Adrenal gland (tissue), 12 donors: ENCODE results near the gene RBM39. TPM values are rescaled to one million over a fixed set of nuclear protein-coding genes. Genes with fewer than 3 reads are reported as not detected.
"Not testable (repeated sequence)": the region's sequence is repeated elsewhere in the genome, so short reads cannot be mapped to it uniquely, and the experiment has no call there.

Experiments
- DNase-seq, 7 donors: peaks; one replicate each; pipeline ENCODE4 v3.0.0-alpha.2; 2019 to 2020
- H3K27ac ChIP-seq, 5 donors: fragments of 200-600 bp; sonication (generic) in 4 of 5; 1 replicate in 3 of 5; 2 replicates in 2 of 5; pipeline versions ENCODE4 v1.5.1 to v1.8.0; 2016 to 2020; ENCODE audit warnings: mild to moderate bottlenecking in 1 of 5
- H3K27me3 ChIP-seq: fragments of 200-600 bp; 2 replicates; pipeline ENCODE4 v1.8.0; 2021
- H3K36me3 ChIP-seq, 2 donors: fragments of 200-600 bp; replicated peaks in 1 of 2; 1 replicate in 1 of 2; 2 replicates in 1 of 2; pipeline versions ENCODE4 v1.5.1 to v1.8.0; 2018 to 2022
- H3K4me1 ChIP-seq, 2 donors: fragments of 200-600 bp; replicated peaks in 1 of 2; 1 replicate in 1 of 2; 2 replicates in 1 of 2; pipeline versions ENCODE4 v1.5.1 to v1.8.0; 2018 to 2021
- H3K4me3 ChIP-seq, 4 donors: fragments of 200-600 bp; sonication (generic) in 3 of 4; one replicate each; pipeline ENCODE4 v1.5.1; 2016 to 2018
- H3K9me3 ChIP-seq, 3 donors: fragments of 200-600 bp; sonication (generic) in 1 of 3; replicated peaks in 1 of 3; 1 replicate in 2 of 3; 2 replicates in 1 of 3; pipeline versions ENCODE4 v1.5.1 to v1.8.0; 2016 to 2021
- CTCF ChIP-seq, 6 experiments: fragments of 450-650 bp in 4 of 6; fragments of 200-600 bp in 2 of 6; sonication (generic) in 1 of 6; IDR thresholded peaks; 1 replicate in 5 of 6; 2 replicates in 1 of 6; pipeline versions ENCODE4 v1.5.1 to v1.8.0; 2016 to 2021; ENCODE audit warnings: antibody characterized with exemption in 6 of 6, mild to moderate bottlenecking in 2 of 6, moderate library complexity in 1 of 6
- POLR2A ChIP-seq, 2 donors: fragments of 450-650 bp; IDR thresholded peaks; one replicate each; pipeline ENCODE4 v1.6.1; 2017; ENCODE audit warnings: antibody characterized with exemption in 2 of 2, mild to moderate bottlenecking in 2 of 2, moderate library complexity in 1 of 2
- WGBS, 4 donors: extraction: QIAGEN DNeasy Blood & Tissue Kit in 2 of 4; methylation state at CpG; one replicate each; pipeline versions ENCODE4 v1.1.5 to v1.1.7; 2013 to 2017; 5-methylcytosine and 5-hydroxymethylcytosine counted together
- intact Hi-C, 2 donors: fragments of 100-400 bp; cut with DNase I; formaldehyde crosslinking; loops; one replicate each; pipeline versions ENCODE4 v1.14.1 to v1.15.0; 2022 to 2023
- polyA plus RNA-seq, 3 donors: library from polyadenylated mRNA; stranded (reverse); fragments of 200-250 nt in 2 of 3; fragments of 350-450 nt in 1 of 3; fragmentation: Illumina TruSeq in 1 of 3; extraction: RNeasy Lipid Tissue Mini Kit (QIAGEN cat#74804) in 1 of 3; gene quantifications; one replicate each; pipeline ENCODE4 v1.2.3, GENCODE V29; 2013 to 2014
- total RNA-seq, 9 donors: library from RNA; depleted of rRNA in 4 of 9; stranded (reverse); fragments of >200 nt in 4 of 9; fragments of 120-200 nt in 1 of 9; fragmentation: NEBNext Ultra II Directional in 1 of 9; extraction: Animal tissue kit (Norgen Biotek cat#: 25700) in 1 of 9; gene quantifications; one replicate each; pipeline versions ENCODE4 v1.1.0 to v1.2.4, GENCODE V29; 2013 to 2023
- donor health status: healthy with polysubstance abuse.
- donor health status: Bipolar disorder and iron deficiency.
- donor health status: DM: yes; HTN: yes; CAD: no.
- donor health status: DM: no; HTN: no; CAD: no.
- donor health status: DM: no; HTN: no; CAD: no.
- donor health status: DM: yes; HTN: yes; CAD: no.

Gene RBM39
- total and polyA plus RNA-seq, 12 donors = 111 to 714 (median 267) TPM

GRCh38 chr20:35726842-35727711 lies 15.0 kb downstream of the RBM39 start:
- WGBS, 4 donors = 85 to 91% (median 89%) methylated on average over 20 of the region's 20 CpGs
- peaks cover 0 to 98% of the 10 kb centered on the region in 2 donors for H3K36me3 ChIP-seq

GRCh38 chr20:35724321-35725230 lies 17.5 kb downstream of the RBM39 start:
- no peak for DNase-seq
- Histone ChIP-seq H3K36me3 (peaks cover 0 to 100% of the 10 kb centered on the region in 2 donors), H3K4me3 (no peak overlapping the region), H3K27ac (no peak overlapping the region), H3K9me3 (no peaks in the 10 kb centered on the region), H3K4me1 (peaks cover 0 to 28% of the 10 kb centered on the region in 2 donors), H3K27me3 (no peaks in the 10 kb centered on the region)
- WGBS, 4 donors = 80 to 82% (median 81%) methylated on average over 13 of the region's 13 CpGs
- TF ChIP-seq POLR2A (IDR thresholded peaks at IDR 0.05) (no peak), CTCF (IDR thresholded peaks at IDR 0.05) (no peak)
- intact Hi-C loops = loop anchor here (10.0 kb wide), 1 partner anchor 160 kb away; no protein-coding TSS in a partner anchor

More at GRCh38 chr20:35726842-35727711, 15.0 kb downstream of the RBM39 start:
- TF ChIP-seq CTCF (IDR thresholded peaks at IDR 0.05) = no peak
- TF ChIP-seq POLR2A (IDR thresholded peaks at IDR 0.05) = no peak
- peaks cover 13 to 38% of the 10 kb centered on the region in 2 donors for H3K4me1 ChIP-seq
- H3K27me3 ChIP-seq = no peaks in the 10 kb centered on the region
- H3K9me3 ChIP-seq = no peaks in the 10 kb centered on the region
- H3K27ac ChIP-seq = no peak overlapping the region
- intact Hi-C loops = loop anchor here (10.0 kb wide), 1 partner anchor 158 kb away; no protein-coding TSS in a partner anchor
- no peak for DNase-seq
- H3K4me3 ChIP-seq = no peak overlapping the region

GRCh38 chr20:35723652-35724320 lies 18.3 kb downstream of the RBM39 start:
- peaks cover 0 to 21% of the 10 kb centered on the region in 2 donors for H3K4me1 ChIP-seq
- H3K27me3 ChIP-seq, H3K27ac ChIP-seq, H3K9me3 ChIP-seq, DNase-seq, H3K4me3 ChIP-seq: not testable (repeated sequence)
- peaks cover 0 to 100% of the 10 kb centered on the region in 2 donors for H3K36me3 ChIP-seq
- WGBS, 4 donors = 89 to 92% (median 89%) methylated on average over 12 of the region's 12 CpGs
- intact Hi-C loops = loop anchor here (10.0 kb wide), 1 partner anchor 161 kb away; no protein-coding TSS in a partner anchor

GRCh38 chr20:35723275-35723639 lies 18.8 kb downstream of the RBM39 start:
- DNase-seq, H3K4me3 ChIP-seq, H3K27ac ChIP-seq, H3K9me3 ChIP-seq, H3K27me3 ChIP-seq: not testable (repeated sequence)
- H3K4me1 ChIP-seq = peaks cover 0 to 21% of the 10 kb centered on the region in 2 donors
- intact Hi-C loops = loop anchor here (10.0 kb wide), 1 partner anchor 162 kb away; no protein-coding TSS in a partner anchor
- peaks cover 0 to 100% of the 10 kb centered on the region in 2 donors for H3K36me3 ChIP-seq
- 79 to 93% (median 87%) methylated on average over 4 of the region's 4 CpGs for WGBS, 4 donors
